Hematopoietic multipotent progenitor cell treated with erythropoietin and hydrocortisone succinate and interleukin-3 and kit ligand, for 6 days (in vitro differentiated cells): ENCODE results near the gene BLID.

Source experiments
- DNase-seq: peaks from one replicate; pipeline ENCODE4 v3.0.0-alpha.2; 2015

BLID gene

DNA sequence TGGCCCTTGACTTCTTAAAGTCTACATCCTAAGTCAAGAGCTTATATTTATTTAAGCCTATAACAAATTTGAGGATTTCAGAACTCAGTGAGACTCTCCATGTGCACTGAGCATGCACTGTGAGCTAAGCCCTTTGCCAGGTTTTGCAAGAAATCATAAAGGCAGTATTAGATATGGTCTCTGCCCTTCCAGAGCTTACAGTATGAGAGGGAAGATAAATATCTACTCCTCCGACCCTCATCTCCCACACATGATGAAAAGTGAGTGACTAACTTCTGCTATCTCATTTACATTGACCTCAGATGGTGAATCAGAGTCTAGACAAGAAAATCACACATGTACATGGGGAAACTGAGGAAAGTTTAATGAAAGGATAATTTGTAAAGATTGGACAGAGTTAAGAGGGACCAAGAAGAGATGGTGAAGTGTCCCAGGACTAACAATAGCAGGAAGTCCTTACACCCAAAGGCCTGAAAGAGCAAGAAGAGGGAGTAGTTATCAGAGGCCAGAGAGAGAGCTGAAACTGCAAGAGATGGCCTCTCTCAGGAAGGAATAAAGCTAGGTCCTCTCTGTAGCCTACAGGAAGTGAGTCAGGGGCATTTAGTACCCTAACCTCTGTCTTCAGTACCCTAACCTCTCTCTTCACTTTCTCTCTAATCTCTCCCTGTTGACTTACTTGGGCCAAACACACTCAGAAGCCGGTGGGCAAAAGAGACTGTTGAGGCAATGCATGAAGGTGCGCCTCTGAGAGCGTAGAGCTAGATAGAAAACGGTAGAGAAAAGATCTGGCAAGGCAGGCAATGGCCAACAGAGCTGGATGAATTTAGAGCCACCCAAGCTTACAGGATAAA is 23.0 kb upstream of the BLID start:
- no peak for DNase-seq

DNA sequence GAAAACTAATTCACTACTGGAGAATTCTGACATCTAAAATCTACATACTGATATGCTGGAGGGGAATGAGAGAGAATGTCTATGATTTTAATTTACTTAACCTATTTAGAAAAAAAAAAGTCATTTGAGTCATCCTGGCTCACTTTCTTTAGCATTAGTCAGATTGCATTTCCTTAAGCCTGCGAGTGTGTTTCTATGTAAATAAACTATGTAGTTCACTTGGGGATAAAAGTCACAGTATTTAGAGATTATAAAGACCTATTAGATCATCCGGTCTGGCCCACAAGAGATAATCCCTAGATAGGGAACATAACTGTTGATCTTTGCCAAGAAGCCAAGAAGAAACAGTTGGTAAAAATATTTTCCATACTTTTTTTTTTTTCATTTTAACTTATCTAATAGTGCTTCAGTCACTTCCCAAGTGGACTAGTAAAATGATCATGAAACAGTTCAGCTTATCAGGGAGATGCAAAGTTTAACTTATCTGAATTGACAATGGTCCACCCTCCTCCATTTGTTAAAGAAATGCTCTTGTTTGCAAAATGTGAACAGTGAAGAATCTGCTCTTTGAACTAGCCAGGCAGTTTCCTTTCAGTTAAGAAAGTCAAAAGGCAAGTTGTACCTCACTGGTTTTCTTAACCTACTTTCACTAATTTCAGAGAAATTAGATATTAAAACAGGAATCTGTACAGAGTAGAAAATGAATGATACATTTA is 21.2 kb upstream of the BLID start:
- DNase-seq, result no peak

DNA sequence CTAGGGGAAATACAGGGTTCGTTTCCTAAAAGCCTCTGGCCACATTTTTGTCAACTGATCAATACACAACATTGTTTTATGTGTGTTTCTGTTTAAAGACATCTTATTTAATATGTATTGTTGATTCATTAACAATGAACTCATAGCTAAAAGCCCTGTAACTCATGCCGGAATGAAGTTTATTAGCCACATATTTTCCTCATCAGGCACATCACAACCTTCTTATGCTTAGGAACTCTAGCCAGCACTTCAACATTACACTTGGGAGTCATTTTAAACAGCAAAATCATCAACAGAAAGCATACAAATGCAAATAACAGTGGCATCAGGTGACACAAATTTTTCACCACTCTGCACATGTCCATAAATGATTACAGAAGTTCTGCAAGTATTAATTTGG is 15.1 kb upstream of the BLID start:
- DNase-seq, result no peak

DNA sequence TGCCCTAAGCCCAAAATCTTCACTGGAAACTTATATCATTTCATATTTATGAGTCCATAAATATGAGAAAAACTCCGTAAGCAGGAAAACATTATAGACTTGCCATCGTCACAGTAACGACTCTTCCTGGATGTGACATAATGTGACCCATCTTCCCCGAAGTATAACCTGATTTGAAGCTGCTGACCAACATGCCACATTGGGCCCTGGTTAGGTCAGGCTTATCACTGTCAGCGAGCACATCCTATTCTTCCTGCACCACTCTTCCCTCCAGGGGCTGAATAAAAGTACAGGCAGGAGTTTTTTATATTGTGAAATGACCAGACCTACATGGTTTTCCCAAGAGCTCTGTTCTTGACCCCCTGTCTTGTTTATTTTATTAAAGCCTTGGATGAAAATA is 12.1 kb upstream of the BLID start:
- DNase-seq, result no peak

DNA sequence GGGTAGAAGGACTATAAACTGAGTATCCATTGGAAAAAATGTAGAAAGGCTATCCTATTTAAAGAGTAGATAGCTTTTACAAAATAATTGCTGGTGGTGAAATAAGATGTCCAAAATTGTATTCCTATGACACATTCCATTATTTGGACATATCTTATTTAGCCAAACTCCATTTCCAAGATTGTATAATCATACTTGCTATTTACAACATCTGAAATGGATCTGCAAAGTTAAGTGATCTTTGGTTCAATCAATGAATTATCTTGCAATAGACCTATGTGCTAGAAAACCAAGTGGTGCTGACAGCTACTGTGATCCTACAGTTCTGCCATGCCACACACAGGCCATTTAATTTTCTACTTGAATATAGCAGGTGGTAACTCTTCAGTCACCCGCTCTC is 11.0 kb upstream of the BLID start:
- DNase-seq, result no peak

DNA sequence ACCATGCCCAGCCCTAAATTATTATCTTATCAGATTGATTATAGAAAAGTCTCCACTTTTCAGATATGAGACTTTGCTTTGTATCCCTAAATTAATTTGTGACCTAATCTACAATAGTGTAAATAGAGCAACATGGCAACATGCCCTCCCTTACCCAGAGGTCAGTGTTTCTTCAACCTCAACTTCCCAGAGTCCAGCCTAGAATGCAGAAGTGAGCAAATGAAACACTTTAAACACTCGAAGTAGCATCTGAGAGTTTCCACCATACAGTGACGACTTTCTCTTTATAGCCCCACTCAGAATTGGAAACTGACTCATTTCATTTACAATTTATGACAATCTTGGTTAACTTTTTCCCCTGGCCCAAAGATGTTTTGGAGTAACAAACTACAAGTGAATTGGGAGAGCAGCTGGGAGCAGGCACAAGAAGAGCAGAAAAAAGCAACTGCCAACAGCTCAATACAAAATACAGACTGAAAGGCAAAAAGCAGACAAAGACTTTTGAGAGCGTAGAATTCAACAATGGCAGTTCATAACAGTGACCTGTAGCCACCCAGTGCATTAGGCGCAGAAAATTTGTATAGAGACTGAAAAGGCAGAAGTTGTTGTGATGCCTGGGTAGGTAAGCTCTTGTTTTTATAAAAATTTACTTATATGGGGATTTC is 10.1 kb upstream of the BLID start:
- no peak for DNase-seq

DNA sequence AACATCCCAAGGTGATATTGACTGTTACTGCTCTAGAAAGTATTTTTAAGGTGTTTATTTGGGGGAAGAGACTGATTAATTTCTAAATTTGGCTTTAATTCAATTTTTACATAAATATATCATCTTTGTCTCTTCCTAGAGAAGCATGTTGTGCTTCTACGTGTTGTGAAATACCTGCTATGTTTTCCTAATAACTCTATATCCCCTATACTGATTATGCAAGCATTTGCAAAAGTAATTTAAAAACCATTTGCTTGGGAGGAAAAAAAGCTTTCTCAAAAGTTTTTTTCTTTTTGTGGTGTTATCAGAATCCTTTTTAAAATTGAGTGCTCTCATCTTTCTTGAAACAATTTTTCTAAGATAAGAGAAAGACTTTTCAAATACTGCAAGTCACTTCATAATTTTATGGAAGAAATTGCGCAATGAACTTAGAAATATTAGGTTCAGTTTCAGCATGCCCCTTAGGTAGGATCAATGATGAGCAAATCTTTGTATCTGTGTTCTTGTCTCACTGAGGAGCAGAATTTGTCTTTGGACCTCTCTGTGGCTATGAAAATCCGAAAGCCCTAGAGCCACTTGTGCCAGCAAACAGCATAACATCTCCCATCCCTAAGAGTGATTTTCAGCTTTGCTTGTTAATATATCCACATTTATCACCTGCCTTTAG is 7.4 kb upstream of the BLID start:
- no peak for DNase-seq

DNA sequence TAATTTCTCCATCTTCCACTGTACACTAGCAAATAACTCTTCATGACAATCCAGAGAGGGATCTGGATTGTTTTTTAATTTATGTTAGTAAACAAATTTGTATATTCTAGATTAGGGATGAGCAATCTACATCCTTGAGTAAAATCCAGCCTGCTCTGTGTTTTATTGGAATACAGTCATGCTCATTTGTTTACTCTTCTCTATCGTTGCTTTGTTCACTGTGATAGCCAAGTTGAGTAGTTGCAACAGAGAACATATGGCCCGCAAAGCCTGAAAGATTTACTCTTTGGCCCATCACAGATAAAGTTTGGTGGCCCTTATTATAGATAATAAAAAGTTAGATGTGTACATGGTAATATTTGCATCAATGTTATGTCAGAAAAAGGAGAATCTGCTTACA is 6.2 kb upstream of the BLID start:
- DNase-seq, result no peak

DNA sequence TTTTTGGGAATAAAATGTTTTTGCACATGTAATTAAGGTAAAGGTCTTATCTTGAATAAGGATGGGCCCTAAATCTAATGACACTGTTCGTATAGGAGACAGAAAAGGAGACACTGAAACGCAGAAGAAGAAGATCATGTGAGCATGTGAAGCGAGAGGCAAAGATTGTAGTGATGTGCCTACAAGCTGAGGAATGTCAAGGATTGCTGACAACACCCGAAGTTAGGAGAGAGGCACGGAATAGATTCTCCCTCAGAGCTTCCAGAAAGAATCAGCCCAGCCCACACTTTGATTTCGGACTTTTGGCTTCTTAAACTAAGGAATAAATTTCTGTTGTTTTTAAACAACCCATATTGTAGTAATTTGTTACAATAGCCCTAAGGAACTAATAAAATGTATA is 4.1 kb upstream of the BLID start:
- DNase-seq, result no peak

DNA sequence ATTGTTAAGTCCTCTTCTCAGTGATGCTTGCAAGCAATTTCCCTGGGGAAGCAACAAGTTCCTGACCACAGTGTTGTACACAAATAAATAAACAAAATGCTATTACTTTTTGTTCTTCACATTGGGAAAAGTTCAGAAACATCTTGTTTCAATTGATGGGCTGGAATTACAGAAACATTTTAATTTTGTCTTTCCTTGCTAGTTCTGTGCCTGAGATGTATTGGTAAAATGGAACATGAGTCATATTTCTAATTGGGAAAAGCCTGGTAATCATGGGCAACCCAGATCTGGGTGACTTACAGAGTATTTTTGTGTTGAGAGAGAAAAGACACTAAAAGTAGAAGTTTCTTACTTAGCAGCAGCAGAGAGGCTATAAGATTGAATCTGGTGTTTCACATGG is 576 bp upstream of the BLID start:
- no peak for DNase-seq

DNA sequence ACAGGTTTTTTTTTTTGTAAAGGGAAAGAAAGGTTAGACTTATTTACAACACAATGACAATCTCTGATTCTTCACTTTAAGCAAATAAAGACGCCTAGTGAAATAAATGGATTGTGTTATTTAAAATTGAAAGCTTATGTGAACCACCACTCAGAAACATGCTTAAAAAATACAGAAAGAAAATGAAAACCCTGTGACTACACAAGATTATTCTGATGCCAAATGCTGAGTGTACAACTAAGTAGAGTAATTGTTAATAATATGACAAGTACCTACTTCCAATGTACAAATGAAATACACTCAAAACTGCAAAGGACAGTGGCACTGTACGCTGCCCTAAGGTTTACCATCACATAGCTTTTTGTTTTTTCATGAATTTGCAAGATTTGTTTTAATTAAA is 1.0 kb downstream of the BLID start:
- no peak for DNase-seq

DNA sequence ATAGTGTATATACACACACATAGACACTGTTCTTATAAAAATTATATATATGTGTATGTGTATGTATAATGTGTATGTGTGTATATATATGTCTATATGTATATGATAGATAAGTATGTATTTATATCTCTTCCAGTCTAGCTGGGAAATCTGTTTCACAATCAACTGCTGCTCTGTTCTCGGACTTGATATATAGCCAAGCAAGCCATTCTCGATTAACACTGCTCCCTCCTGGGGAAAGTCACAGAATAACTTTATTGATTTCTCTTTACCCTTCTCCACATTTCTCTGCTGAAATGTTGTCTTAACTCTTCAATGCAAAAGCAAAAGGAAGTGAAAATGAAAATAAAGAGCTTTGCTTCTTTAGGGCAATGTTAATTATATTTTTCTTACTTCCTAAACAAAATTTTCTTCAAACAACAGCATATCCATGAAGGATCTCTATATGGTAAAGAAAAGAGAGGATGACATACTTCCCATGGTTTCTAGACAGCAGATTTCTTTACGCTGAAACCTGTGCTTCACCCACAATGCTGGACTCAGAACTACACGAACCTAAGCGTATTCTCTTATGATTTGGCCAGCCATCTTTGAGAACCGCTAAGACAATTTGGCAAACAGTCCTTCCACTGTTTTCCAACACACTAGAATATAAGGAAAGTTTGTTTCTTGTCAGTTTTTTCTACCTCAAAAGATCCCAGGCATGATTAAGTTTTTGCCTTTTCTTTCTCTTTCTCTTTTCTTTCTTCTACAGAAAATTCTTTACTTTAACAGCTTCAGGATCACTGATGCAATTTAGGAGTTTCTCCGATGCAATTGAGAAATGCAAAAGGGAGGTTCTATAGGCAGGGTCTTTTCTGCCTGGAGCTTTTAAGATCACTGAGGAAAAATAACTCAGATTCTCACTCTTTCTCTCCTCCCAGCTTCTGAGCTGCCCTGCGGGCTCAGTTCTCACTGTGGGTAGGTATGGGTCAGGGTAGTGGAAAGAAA is 1.9 kb downstream of the BLID start:
- no peak for DNase-seq

DNA sequence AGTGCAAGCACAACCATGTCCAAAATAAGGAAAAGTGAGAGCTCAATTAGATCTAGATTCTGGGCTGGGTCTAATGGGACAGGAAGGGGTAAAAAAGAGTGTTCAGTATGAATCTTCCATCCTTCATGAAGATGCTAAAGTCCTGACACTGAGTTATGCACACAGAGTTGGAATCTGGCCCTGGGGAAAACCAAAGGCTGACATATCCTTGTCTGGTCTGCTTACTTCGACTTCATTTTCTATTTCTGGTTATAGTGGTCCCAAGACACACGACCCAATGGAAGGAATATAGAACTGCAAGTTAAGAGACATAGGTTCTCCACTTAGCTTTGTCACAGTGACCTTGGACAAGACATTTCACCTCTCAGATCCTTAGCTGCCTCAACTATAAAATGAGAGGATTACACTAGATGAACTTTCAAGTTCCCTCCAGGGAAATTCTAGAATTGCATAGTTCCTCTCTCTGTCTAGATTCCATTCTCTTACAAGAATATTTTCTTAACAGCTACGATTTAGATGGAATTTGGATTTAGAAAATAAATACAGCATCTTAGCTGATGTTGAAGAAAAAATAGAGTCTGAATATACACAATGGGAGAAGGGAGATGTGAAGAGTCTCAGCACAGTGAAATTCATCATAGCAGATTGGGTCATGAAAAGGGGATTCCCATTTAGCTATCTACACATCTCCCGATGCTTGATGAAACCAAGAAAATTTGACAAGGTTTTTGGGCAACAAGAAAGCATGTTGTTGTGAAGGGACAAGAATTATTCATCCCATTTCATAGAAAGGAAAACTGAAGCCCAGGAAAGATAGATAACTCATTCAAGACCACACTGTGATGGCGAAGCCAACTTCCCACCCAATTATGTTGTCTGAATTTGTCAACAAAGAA is 3.3 kb downstream of the BLID start:
- DNase-seq, result no peak

DNA sequence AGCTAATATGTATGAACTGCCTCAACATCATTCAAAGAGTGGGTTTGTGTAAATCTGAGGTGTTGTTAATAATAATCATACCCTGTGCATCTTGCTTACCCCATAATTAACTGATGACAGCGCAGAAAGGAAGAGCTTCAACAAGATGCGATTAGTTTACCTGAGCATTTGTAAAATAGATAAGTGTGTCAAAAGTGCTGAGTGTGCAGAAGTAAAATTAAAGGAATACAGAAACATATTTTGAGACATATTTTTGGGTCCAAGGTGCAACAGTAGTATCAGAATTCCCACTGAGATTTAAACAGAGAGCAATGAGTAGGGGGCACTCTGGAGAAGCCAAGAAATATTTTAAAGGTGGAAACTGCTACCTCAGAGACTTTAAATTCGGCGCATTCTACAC is 6.1 kb downstream of the BLID start:
- no peak for DNase-seq

DNA sequence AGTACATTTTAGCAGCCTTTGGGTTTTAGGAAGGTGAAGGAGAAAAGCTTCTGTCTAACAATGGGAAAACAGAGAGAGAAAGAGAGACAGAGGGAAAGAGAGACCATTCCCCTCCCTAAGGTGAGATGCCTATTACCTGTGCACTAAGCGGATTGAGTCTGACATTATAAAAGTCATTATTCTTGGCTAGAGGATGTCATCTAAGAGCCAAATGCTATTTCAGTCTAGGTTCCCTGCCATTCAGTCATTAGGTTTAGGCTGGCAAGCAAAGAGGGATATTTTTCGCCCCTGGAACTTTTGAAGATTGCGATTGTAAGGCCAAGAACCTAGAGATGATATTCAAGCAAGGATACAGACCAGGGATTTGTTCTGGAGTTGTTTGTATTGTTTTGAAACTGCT is 7.2 kb downstream of the BLID start:
- DNase-seq, result no peak

DNA sequence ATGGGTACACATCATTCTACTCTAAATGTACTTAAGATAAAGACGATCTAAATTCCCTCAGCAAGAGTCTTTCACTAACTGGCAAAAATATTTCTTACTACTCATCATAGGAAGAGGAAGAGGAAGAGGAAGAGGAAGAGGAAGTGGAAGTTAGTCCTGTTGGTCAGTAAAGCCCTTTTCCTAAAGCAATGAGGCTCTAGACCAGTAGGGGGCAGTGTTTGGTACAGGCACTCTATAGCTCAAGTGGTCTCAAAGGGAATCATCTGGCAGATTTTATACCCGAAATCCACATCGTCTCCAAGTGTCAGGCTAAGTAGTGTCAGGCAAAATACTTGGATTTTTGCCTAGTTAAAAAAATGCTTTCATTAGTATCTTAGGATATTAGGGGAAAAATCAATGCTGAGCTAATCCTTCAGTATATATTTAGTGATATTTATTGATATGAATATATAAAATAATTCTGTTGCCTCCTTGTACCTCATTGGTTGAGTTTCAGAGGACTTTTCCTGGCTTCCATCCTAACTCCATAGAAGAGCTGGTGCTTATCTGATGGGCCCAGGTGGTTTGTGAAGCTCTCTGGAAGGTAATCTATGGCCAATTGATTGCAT is 7.7 kb downstream of the BLID start:
- peak; percentile 66 for DNase-seq

DNA sequence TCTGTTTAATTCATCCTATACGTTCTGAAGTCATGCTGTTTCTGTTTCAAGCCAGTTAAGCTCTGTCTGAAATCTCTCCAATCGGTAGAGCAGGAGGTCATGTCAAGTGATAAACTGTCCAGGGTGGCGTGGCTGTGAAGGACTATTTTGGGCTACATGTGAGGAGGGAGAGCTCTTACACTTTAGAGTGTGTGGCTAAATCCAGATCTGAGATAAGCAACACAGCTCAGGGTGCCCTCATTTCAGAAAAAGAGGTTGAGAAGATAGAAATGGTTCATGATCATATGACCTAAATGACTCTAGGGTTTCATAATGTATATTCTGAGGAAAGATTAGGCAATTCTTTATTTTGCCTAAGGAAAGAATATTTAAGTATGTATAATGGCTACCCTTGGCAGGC is 8.4 kb downstream of the BLID start:
- no peak for DNase-seq

DNA sequence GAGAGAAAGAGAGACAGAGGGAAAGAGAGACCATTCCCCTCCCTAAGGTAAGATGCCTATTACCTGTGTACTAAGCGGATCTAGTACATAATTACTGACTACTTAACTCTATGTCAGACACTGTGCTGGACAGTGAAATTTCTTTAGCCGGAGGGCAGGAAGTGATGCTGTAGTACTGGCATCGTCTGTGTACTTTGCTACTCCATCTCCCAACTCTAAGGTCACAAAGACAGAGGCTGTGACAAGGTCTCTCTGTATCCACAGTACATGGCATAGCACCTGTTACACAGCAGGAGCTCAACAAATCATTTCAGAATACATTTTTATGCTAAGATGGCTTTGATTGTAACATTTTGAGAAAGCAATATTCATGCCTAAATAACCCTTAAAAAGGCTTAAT is 9.0 kb downstream of the BLID start:
- no peak for DNase-seq

DNA sequence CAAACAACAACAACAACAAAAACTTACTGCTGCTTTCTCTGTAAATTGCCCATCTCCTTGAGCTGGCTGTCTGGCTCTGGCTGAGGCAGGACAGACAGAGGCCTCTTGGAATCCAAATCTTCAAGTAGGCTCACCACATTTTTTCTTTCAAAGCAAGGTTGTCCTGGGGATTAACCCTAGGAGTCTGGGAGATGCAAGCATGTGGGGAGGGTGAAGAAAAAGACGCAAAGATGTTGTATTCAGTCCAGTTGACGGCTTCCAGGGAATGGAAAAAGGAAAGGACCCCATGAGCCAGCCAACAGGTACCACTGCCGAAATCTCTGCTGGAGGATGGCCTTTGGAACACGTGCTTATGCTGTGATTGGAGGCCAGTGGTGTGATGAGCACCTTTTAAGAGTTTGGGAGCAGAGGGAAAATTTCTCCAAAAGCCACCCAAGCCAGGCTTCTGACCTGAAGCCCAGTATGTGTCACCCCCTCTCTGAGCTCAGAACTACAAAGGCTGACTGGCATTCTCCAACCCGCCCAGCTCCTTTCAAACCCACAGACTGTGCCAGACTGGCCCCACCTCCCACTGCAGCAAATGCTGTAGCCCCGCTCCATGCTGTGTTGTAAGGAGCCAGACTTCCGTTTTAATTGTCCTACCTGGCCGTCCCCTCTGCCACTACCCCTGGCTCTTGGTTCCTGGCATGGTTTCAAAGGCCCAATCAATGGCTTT is 10.8 kb downstream of the BLID start:
- no peak for DNase-seq

DNA sequence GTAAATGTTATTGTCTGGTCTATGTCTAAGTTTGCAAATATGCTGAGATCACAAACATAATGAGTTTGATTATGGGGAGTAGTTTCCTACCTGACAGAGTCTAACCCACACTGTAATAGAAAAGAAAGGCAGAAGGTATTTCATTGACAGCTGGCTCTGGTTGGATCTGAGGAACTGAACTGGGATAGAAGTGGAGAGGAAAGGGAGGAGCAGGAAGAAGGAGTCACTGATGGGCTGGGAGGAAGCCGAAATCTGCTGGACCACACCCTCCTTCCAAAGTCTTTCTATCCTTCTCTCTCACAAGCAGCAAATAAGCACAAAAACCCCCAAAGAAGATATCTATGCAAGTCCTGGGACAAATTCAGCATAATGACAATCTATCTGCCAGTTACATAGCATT is 11.7 kb downstream of the BLID start:
- no peak for DNase-seq
